ENCODE data around the gene TTLL11. TPM values are rescaled to one million over a fixed set of nuclear protein-coding genes. Genes with fewer than 3 reads are reported as not detected.

TTLL11 gene
- total and polyA plus RNA-seq, 2 experiments from 2014 or later, result 5.5 to 7.6 TPM

- no peaks in the 10 kb centered on the region for H3K36me3 ChIP-seq (replicated peaks; ENCODE audit: insufficient read depth, low read depth)
- no peaks in the 10 kb centered on the region for H3K27me3 ChIP-seq
- H3K4me2 ChIP-seq, result no peak overlapping the region
- no peak overlapping the region for H3K27ac ChIP-seq
- DNase-seq (ENCODE audit: low spot score), result no peak
- no peak overlapping the region for H2AFZ ChIP-seq
- no peaks in the 10 kb centered on the region for H4K20me1 ChIP-seq (ENCODE audit: insufficient read depth, poor library complexity, severe bottlenecking)
- WGBS (ENCODE audit: low lambda C conversion rate, missing lambda C conversion rate), result 97% methylated on average over 3 of the region's 3 CpGs
- TF ChIP-seq EZH2phosphoT487 (IDR thresholded peaks at IDR 0.05; ENCODE audit: low read depth, severe bottlenecking, unreplicated experiment) (no peak), EZH2 (IDR thresholded peaks at IDR 0.05; ENCODE audit: borderline replicate concordance) (no peak), CTCF (IDR thresholded peaks at IDR 0.05; ENCODE audit: poor library complexity) (no peak)
- no peaks in the 10 kb centered on the region for H3K79me2 ChIP-seq
- no peak overlapping the region for H3K4me3 ChIP-seq
- H3K9me3 ChIP-seq (ENCODE audit: low read depth), result peaks cover 8% of the 10 kb centered on the region
- H3K4me1 ChIP-seq (ENCODE audit: insufficient read depth), result no peaks in the 10 kb centered on the region
- no peaks in the 10 kb centered on the region for H3K9me2 ChIP-seq (replicated peaks; ENCODE audit: insufficient read depth)
These were observed 191.5 kb downstream of the TTLL11 start for GRCh38 chr9:121901616-121902015.

GRCh38 chr9:121900163-121900562 is 192.9 kb downstream of the TTLL11 start:
- DNase-seq (ENCODE audit: low spot score), result no peak
- WGBS (ENCODE audit: low lambda C conversion rate, missing lambda C conversion rate), result 84% methylated on average over 5 of the region's 5 CpGs
- H3K27me3 ChIP-seq, result no peaks in the 10 kb centered on the region
- H2AFZ ChIP-seq, result no peak overlapping the region
- no peak overlapping the region for H3K4me3 ChIP-seq
- no peaks in the 10 kb centered on the region for H3K36me3 ChIP-seq (replicated peaks; ENCODE audit: insufficient read depth, low read depth)
- H3K27ac ChIP-seq, result no peak overlapping the region
- TF ChIP-seq EZH2 (IDR thresholded peaks at IDR 0.05; ENCODE audit: borderline replicate concordance), result no peak
- no peak for TF ChIP-seq EZH2phosphoT487 (IDR thresholded peaks at IDR 0.05; ENCODE audit: low read depth, severe bottlenecking, unreplicated experiment)
- no peak for TF ChIP-seq CTCF (IDR thresholded peaks at IDR 0.05; ENCODE audit: poor library complexity)
- H3K79me2 ChIP-seq, result no peaks in the 10 kb centered on the region
- H3K9me2 ChIP-seq (replicated peaks; ENCODE audit: insufficient read depth), result no peaks in the 10 kb centered on the region
- no peaks in the 10 kb centered on the region for H3K4me1 ChIP-seq (ENCODE audit: insufficient read depth)
- no peak overlapping the region for H3K4me2 ChIP-seq
- peaks cover 8% of the 10 kb centered on the region for H3K9me3 ChIP-seq (ENCODE audit: low read depth)
- no peaks in the 10 kb centered on the region for H4K20me1 ChIP-seq (ENCODE audit: insufficient read depth, poor library complexity, severe bottlenecking)

GRCh38 chr9:121898856-121899255 is 194.3 kb downstream of the TTLL11 start:
- no peak overlapping the region for H3K27ac ChIP-seq
- H4K20me1 ChIP-seq (ENCODE audit: insufficient read depth, poor library complexity, severe bottlenecking), result no peaks in the 10 kb centered on the region
- no peak for DNase-seq (ENCODE audit: low spot score)
- 80% methylated on average over 4 of the region's 4 CpGs for WGBS (ENCODE audit: low lambda C conversion rate, missing lambda C conversion rate)
- H3K4me2 ChIP-seq, result no peak overlapping the region
- no peak for TF ChIP-seq CTCF (IDR thresholded peaks at IDR 0.05; ENCODE audit: poor library complexity)
- no peak for TF ChIP-seq EZH2phosphoT487 (IDR thresholded peaks at IDR 0.05; ENCODE audit: low read depth, severe bottlenecking, unreplicated experiment)
- no peaks in the 10 kb centered on the region for H3K79me2 ChIP-seq
- no peak overlapping the region for H3K4me3 ChIP-seq
- no peaks in the 10 kb centered on the region for H3K4me1 ChIP-seq (ENCODE audit: insufficient read depth)
- no peaks in the 10 kb centered on the region for H3K9me2 ChIP-seq (replicated peaks; ENCODE audit: insufficient read depth)
- H3K36me3 ChIP-seq (replicated peaks; ENCODE audit: insufficient read depth, low read depth), result no peaks in the 10 kb centered on the region
- H2AFZ ChIP-seq, result no peak overlapping the region
- H3K27me3 ChIP-seq, result no peaks in the 10 kb centered on the region
- H3K9me3 ChIP-seq (ENCODE audit: low read depth), result peaks cover 8% of the 10 kb centered on the region

GRCh38 chr9:121897140-121897539 is 196.0 kb downstream of the TTLL11 start:
- H3K79me2 ChIP-seq, result no peaks in the 10 kb centered on the region

More at GRCh38 chr9:121897140-121897539, 196.0 kb downstream of the TTLL11 start:
- H3K4me2 ChIP-seq, result no peak overlapping the region
- no peak overlapping the region for H3K27ac ChIP-seq
- H2AFZ ChIP-seq, result no peak overlapping the region
- no peaks in the 10 kb centered on the region for H3K9me2 ChIP-seq (replicated peaks; ENCODE audit: insufficient read depth)
- no peaks in the 10 kb centered on the region for H3K4me1 ChIP-seq (ENCODE audit: insufficient read depth)
- no peak for DNase-seq (ENCODE audit: low spot score)
- H3K4me3 ChIP-seq, result no peak overlapping the region
- no peaks in the 10 kb centered on the region for H3K27me3 ChIP-seq
- H3K9me3 ChIP-seq (ENCODE audit: low read depth), result peaks cover 8% of the 10 kb centered on the region
- 97% methylated on average over 10 of the region's 10 CpGs for WGBS (ENCODE audit: low lambda C conversion rate, missing lambda C conversion rate)
- H3K36me3 ChIP-seq (replicated peaks; ENCODE audit: insufficient read depth, low read depth), result no peaks in the 10 kb centered on the region
- H4K20me1 ChIP-seq (ENCODE audit: insufficient read depth, poor library complexity, severe bottlenecking), result no peaks in the 10 kb centered on the region
- TF ChIP-seq CTCF (IDR thresholded peaks at IDR 0.05; ENCODE audit: poor library complexity) (no peak), EZH2phosphoT487 (IDR thresholded peaks at IDR 0.05; ENCODE audit: low read depth, severe bottlenecking, unreplicated experiment) (no peak), EZH2 (IDR thresholded peaks at IDR 0.05; ENCODE audit: borderline replicate concordance) (no peak)

Data from hepatocyte (in vitro differentiated cells).